ENCODE results near the gene C5orf52.
"Not testable (repeated sequence)": the region's sequence is repeated elsewhere in the genome, so short reads cannot be mapped to it uniquely, and the experiment has no call there.

C5orf52 gene

GRCh38 chr5:157727858-157728257 is 56.5 kb downstream of the C5orf52 start:
- not testable (repeated sequence) for DNase-seq

Data from NK-92 treated with Interleukin-12 subunit alpha and Interleukin-12 subunit beta, amount 100 ng/mL, for 24 hours (cell line).